22Rv1 (cell line): Measurements from ENCODE around the gene SLC25A12.

Experiments used
- H3K27ac ChIP-seq: fragments of 450-650 bp; 2 replicates; pipeline ENCODE4 v1.5.1; 2017
- CTCF ChIP-seq: fragments of 450-650 bp; IDR thresholded peaks from 2 replicates; pipeline ENCODE4 v1.5.1; 2017; ENCODE audit warnings: mild to moderate bottlenecking
- ZFX ChIP-seq: fragments of 450-650 bp; IDR thresholded peaks from 2 replicates; pipeline ENCODE4 v1.6.1; 2017; ENCODE audit warnings: antibody characterized with exemption, borderline replicate concordance

Gene SLC25A12

GRCh38 chr2:171874517-171874916 lies 19.5 kb downstream of the SLC25A12 start:
- TF ChIP-seq ZFX (no peak), CTCF (no peak)
- no peak overlapping the region for H3K27ac ChIP-seq

GRCh38 chr2:171864357-171864985 lies 29.6 kb downstream of the SLC25A12 start:
- no peak overlapping the region for H3K27ac ChIP-seq
- TF ChIP-seq CTCF, result no peak
- no peak for TF ChIP-seq ZFX

GRCh38 chr2:171862501-171862900 lies 31.5 kb downstream of the SLC25A12 start:
- no peak for TF ChIP-seq ZFX
- TF ChIP-seq CTCF, result no peak
- H3K27ac ChIP-seq, result no peak overlapping the region

GRCh38 chr2:171858397-171858958 lies 35.6 kb downstream of the SLC25A12 start:
- TF ChIP-seq ZFX (no peak), CTCF (no peak)
- H3K27ac ChIP-seq, result no peak overlapping the region

GRCh38 chr2:171855401-171855800 lies 38.6 kb downstream of the SLC25A12 start:
- H3K27ac ChIP-seq, result no peak overlapping the region
- TF ChIP-seq CTCF (no peak), ZFX (no peak)

- TF ChIP-seq ZFX (no peak), CTCF (no peak)
Observed at GRCh38 chr2:171852366-171852888, 41.6 kb downstream of the SLC25A12 start.

GRCh38 chr2:171847627-171848026 lies 46.4 kb downstream of the SLC25A12 start:
- TF ChIP-seq CTCF, result no peak
- no peak for TF ChIP-seq ZFX
- no peak overlapping the region for H3K27ac ChIP-seq

More at GRCh38 chr2:171852366-171852888, 41.6 kb downstream of the SLC25A12 start:
- no peak overlapping the region for H3K27ac ChIP-seq
